Lower leg skin (tissue), 3 donors: ENCODE data around the gene UST.

ENCODE experiments used
- CTCF ChIP-seq, 3 donors: fragments of 450-650 bp; IDR thresholded peaks; one replicate each; pipeline ENCODE4 v1.5.1; 2016; ENCODE audit warnings: antibody characterized with exemption in 3 of 3, mild to moderate bottlenecking in 3 of 3, moderate library complexity in 2 of 3
- POLR2A ChIP-seq, 2 donors: fragments of 450-650 bp; IDR thresholded peaks; one replicate each; pipeline ENCODE4 v1.6.1; 2016 to 2017; ENCODE audit warnings: antibody characterized with exemption in 2 of 2, mild to moderate bottlenecking in 1 of 2, moderate library complexity in 1 of 2

GRCh38 chr6:149035766-149036165 is 288.9 kb downstream of the UST start:
- TF ChIP-seq CTCF (IDR thresholded peaks at IDR 0.05) (no peak), POLR2A (IDR thresholded peaks at IDR 0.05) (no peak)
